K562 (cell line): Measurements from ENCODE around the gene DAPK2. TPM values are rescaled to one million over a fixed set of nuclear protein-coding genes. Genes with fewer than 3 reads are reported as not detected.

Experiments used
- ATF6 ChIP-seq: sonication (generic); formaldehyde crosslinking; IDR thresholded peaks from 2 replicates; pipeline ENCODE4 v1.4.0; 2020; ENCODE audit warnings: mild to moderate bottlenecking, missing genetic modification reagents
- CTBP1 ChIP-seq: fragments of 450-650 bp; IDR thresholded peaks from 2 replicates; pipeline ENCODE4 v1.6.1; 2016; ENCODE audit warnings: borderline replicate concordance
- DPF2 ChIP-seq: fragments of 450-650 bp; IDR thresholded peaks from 2 replicates; pipeline ENCODE4 v1.6.1; 2016
- HNRNPL ChIP-seq: fragments of 200-400 bp; formaldehyde crosslinking; IDR thresholded peaks from 2 replicates; pipeline ENCODE4 v1.6.1; 2017; ENCODE audit warnings: low read depth, mild to moderate bottlenecking, low read length
- KLF16 ChIP-seq: IDR thresholded peaks from 2 replicates; pipeline ENCODE4 v1.6.1; 2016; ENCODE audit warnings: antibody characterized with exemption
- MLX ChIP-seq, 2 experiments: fragments of 450-650 bp in 1 of 2; sonication (generic) in 1 of 2; formaldehyde crosslinking; conservative IDR thresholded peaks; 2 replicates each; pipeline versions ENCODE4 v1.4.0 to v1.8.1; 2020 to 2022; ENCODE audit warnings: mild to moderate bottlenecking in 1 of 2, missing genetic modification reagents in 1 of 2
- MTA3 ChIP-seq: fragments of 450-650 bp; formaldehyde crosslinking; IDR thresholded peaks from 2 replicates; pipeline ENCODE4 v1.6.1; 2017; ENCODE audit warnings: mild to moderate bottlenecking, borderline replicate concordance
- MYNN ChIP-seq, 2 experiments: sonication (generic); formaldehyde crosslinking in 1 of 2; IDR thresholded peaks; 2 replicates each; pipeline versions ENCODE4 v1.5.0 to v1.6.1; 2016 to 2020; ENCODE audit warnings: antibody characterized with exemption in 1 of 2, missing genetic modification reagents in 1 of 2
- NBN ChIP-seq: fragments of 450-650 bp; IDR thresholded peaks from 2 replicates; pipeline ENCODE4 v1.6.1; 2016; ENCODE audit warnings: low read depth, mild to moderate bottlenecking
- NFYB ChIP-seq: IDR thresholded peaks from 2 replicates; pipeline ENCODE4 v1.6.1; 2011; ENCODE audit warnings: mild to moderate bottlenecking, moderate library complexity; ENCODE audit not compliant: insufficient read length; ENCODE audit errors: extremely low read depth
- PHF21A ChIP-seq: fragments of 450-650 bp; IDR thresholded peaks from 2 replicates; pipeline ENCODE4 v1.6.1; 2017; ENCODE audit warnings: low read depth, borderline replicate concordance
- POLR2G ChIP-seq: fragments of 200-400 bp; formaldehyde crosslinking; IDR thresholded peaks from 2 replicates; pipeline ENCODE4 v1.6.1; 2017; ENCODE audit warnings: low read depth, mild to moderate bottlenecking, antibody characterized with exemption, low read length, moderate library complexity
- PURB ChIP-seq: sonication (generic); formaldehyde crosslinking; IDR thresholded peaks from 2 replicates; pipeline ENCODE4 v1.9.0; 2021; ENCODE audit warnings: low read depth, mild to moderate bottlenecking, missing genetic modification reagents
- SMAD4 ChIP-seq: fragments of 250-450 bp; sonication (Bioruptor Pico); conservative IDR thresholded peaks from 2 replicates; pipeline ENCODE4 v1.8.0; 2021; ENCODE audit warnings: inconsistent platforms, mild to moderate bottlenecking, moderate library complexity
- STAG1 ChIP-seq: sonication (generic); formaldehyde crosslinking; IDR thresholded peaks from 2 replicates; pipeline ENCODE4 v1.5.0; 2020; ENCODE audit warnings: missing genetic modification reagents, borderline replicate concordance
- TAF15 ChIP-seq: fragments of 200-400 bp; formaldehyde crosslinking; IDR thresholded peaks from 2 replicates; pipeline ENCODE4 v1.6.1; 2017; ENCODE audit warnings: mild to moderate bottlenecking, low read depth, low read length, moderate library complexity
- TAF7 ChIP-seq: fragments of 450-650 bp; IDR thresholded peaks from 2 replicates; pipeline ENCODE4 v1.6.1; 2016; ENCODE audit warnings: missing genetic modification characterization, missing compliant biosample characterization
- TAL1 ChIP-seq: fragments of 450-650 bp; IDR thresholded peaks from 2 replicates; pipeline ENCODE4 v1.6.1; 2016; ENCODE audit warnings: mild to moderate bottlenecking
- TEAD1 ChIP-seq, 2 experiments: fragments of 450-650 bp in 1 of 2; sonication (generic) in 1 of 2; formaldehyde crosslinking; IDR thresholded peaks; 2 replicates each; pipeline versions ENCODE4 v1.4.0 to v1.8.0; 2020 to 2022; ENCODE audit warnings: mild to moderate bottlenecking in 2 of 2, missing genetic modification reagents in 1 of 2
- THAP12 ChIP-seq: fragments of 250-450 bp; sonication (Bioruptor Pico); IDR thresholded peaks from 2 replicates; pipeline ENCODE4 v1.9.0; 2021; ENCODE audit warnings: mild to moderate bottlenecking, inconsistent platforms
- WHSC1 ChIP-seq: IDR thresholded peaks from one replicate; pipeline ENCODE4 v1.6.1; 2012; ENCODE audit warnings: low read length, control low read depth, inconsistent platforms
- ZNF23 ChIP-seq: fragments of 250-450 bp; sonication (Bioruptor Pico); IDR thresholded peaks from 2 replicates; pipeline ENCODE4 v1.4.0; 2020; ENCODE audit warnings: mild to moderate bottlenecking
- ZNF316 ChIP-seq: fragments of 450-650 bp; IDR thresholded peaks from 2 replicates; pipeline ENCODE4 v1.6.1; 2016
- ZNF408 ChIP-seq: fragments of 250-450 bp; sonication (Bioruptor Pico); IDR thresholded peaks from 2 replicates; pipeline ENCODE4 v1.4.0; 2020; ENCODE audit warnings: low read depth, mild to moderate bottlenecking, moderate library complexity
- ZNF41 ChIP-seq: fragments of 250-450 bp; sonication (Bioruptor Pico); conservative IDR thresholded peaks from 2 replicates; pipeline ENCODE4 v1.4.0; 2020; ENCODE audit warnings: mild to moderate bottlenecking
- ZNF561 ChIP-seq: fragments of 450-650 bp; formaldehyde crosslinking; conservative IDR thresholded peaks from 2 replicates; pipeline ENCODE4 v1.4.0; 2020; ENCODE audit warnings: mild to moderate bottlenecking, moderate library complexity
- ZNF584 ChIP-seq: fragments of 200-800 bp; sonication (Bioruptor generic); IDR thresholded peaks from 2 replicates; pipeline ENCODE4 v1.6.1; 2016; ENCODE audit warnings: low read depth, mild to moderate bottlenecking, missing genetic modification characterization, missing compliant biosample characterization
- ZNF77 ChIP-seq: fragments of 250-450 bp; sonication (Bioruptor Pico); IDR thresholded peaks from 2 replicates; pipeline ENCODE4 v1.5.0; 2020
- polyA plus RNA-seq, 8 experiments: library from polyadenylated mRNA; depleted of rRNA in 4 of 8; stranded (reverse) in 5 of 8; unstranded in 3 of 8; fragments of >200 nt; fragmentation: Nextera tagmentation in 2 of 8; fragmentation: Illumina TruSeq in 1 of 8; extraction: Ambion mirVana in 2 of 8; extraction: Trizol in 1 of 8; gene quantifications; 2 replicates each; pipeline versions ENCODE4 v1.2.1 to v1.2.3, GENCODE V29; 2011 to 2014; ENCODE audit warnings: inconsistent platforms in 1 of 8, missing spikeins in 1 of 8
- total RNA-seq, 7 experiments: library from RNA; depleted of rRNA in 6 of 7; stranded (reverse); fragments of >200 nt in 6 of 7; fragmentation: Illumina TruSeq in 2 of 7; extraction: Trizol in 2 of 7; gene quantifications; 2 replicates each; pipeline versions ENCODE4 v1.2.1 to v1.2.3, GENCODE V29; 2011 to 2021; ENCODE audit warnings: low replicate concordance in 1 of 7

Gene DAPK2
- total and polyA plus RNA-seq, 9 of the 15 experiments (the other 6 are each of a cell fraction or from before 2014, with no cell fraction given) = 0.14 to 5.2 (median 2.2) TPM

- TF ChIP-seq MTA3 (peak; percentile 59; the same call in 1 of the 2 replicates), ZNF561 (CRISPR knock-in tag) (no peak), THAP12 (0 out of 2 replicates have a peak, but pooled peaks have one; percentile 18), DPF2 (peak; percentile 90), TAL1 (peak; percentile 80), POLR2G (0 out of 2 replicates have a peak, but pooled peaks have one; percentile 29), TAF15 (no peak), CTBP1 (peak; percentile 81), TEAD1 (CRISPR knock-in tag; IDR thresholded peaks at IDR 0.05) (no peak), SMAD4 (CRISPR knock-in tag) (peak; percentile 61), PHF21A (peak; percentile 58; the same call in 1 of the 2 replicates), MLX (CRISPR knock-in tag; conservative IDR thresholded peaks at IDR 0.05) (no peak), ZNF77 (no peak), ZNF408 (CRISPR knock-in tag) (no peak), ZNF41 (CRISPR knock-in tag) (no peak), ZNF23 (CRISPR knock-in tag) (no peak), ATF6 (CRISPR knock-in tag) (0 out of 2 replicates have a peak, but pooled peaks have one; percentile 74), WHSC1 (no peak), ZNF584 (CRISPR knock-in tag) (no peak), HNRNPL (no peak), PURB (no peak), MYNN (IDR thresholded peaks at IDR 0.05) (peak; percentile 62; the same call in 1 of the 2 replicates), MYNN (CRISPR knock-in tag; IDR thresholded peaks at IDR 0.05) (no peak), STAG1 (no peak), NBN (peak; percentile 39; the same call in 1 of the 2 replicates), NFYB (no peak), KLF16 (peak; percentile 75; the same call in 1 of the 2 replicates), TAF7 (no peak), ZNF316 (no peak)
These were observed 151.1 kb downstream of the DAPK2 start (continued) for GRCh38 chr15:63895194-63895593.
